GM21390 (cell line): Measurements from ENCODE around the gene YPEL5.
"Not testable (repeated sequence)": the region's sequence is repeated elsewhere in the genome, so short reads cannot be mapped to it uniquely, and the experiment has no call there.

Experiments used
- ATAC-seq: cut with Tn5 transposase; IDR thresholded peaks from one replicate; pipeline ENCODE4 v1.9.1; 2021; ENCODE audit not compliant: unreplicated experiment

Gene YPEL5

DNA sequence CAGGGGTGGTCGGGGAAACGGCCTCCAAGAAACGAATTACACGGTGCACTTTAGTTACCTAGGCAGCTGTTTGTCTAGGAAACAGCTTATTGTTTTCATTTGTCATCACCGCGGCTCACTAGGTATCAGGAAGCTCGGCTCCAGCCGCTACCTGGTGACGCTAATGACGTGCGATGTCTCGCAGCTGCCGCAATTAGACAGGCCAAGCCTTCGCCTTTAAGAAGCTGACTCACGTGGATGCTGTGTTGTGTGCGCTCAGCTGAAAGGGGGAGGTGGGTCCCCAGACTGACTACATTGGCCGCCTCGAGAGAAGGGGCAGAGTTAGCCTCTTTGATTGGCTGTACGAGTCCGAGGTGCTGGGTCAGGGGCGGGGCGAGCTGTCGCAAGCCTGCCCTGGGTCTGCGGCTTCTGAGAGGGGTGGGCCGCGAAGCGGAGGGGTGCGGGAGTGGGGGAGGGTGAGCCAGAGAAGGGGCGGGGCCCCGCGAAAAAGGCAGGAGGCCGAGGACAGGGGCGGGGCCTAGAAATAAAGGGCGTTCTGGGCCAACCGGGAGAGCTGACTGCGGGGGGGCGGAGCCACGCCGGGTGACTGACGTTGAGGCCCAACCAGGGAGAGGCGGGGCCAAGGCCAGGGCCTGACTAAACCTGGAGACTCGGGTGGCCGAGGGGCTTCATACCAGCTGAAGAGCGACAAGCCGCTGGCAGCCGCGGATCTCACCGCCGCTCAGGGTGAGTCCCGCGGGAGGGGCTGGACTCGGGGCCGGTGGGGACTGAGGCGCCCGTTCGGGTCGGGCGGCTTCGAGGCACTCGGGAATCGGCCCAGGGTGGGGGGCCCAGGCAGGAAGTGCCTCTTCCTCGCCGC, at the start of gene YPEL5:
Gene YPEL5 (plus strand): TSS at position 671 of the 859 bp plus-strand sequence. CDS start 9,645 bp downstream, outside the sequence.
- peak; percentile 91 for ATAC-seq

DNA sequence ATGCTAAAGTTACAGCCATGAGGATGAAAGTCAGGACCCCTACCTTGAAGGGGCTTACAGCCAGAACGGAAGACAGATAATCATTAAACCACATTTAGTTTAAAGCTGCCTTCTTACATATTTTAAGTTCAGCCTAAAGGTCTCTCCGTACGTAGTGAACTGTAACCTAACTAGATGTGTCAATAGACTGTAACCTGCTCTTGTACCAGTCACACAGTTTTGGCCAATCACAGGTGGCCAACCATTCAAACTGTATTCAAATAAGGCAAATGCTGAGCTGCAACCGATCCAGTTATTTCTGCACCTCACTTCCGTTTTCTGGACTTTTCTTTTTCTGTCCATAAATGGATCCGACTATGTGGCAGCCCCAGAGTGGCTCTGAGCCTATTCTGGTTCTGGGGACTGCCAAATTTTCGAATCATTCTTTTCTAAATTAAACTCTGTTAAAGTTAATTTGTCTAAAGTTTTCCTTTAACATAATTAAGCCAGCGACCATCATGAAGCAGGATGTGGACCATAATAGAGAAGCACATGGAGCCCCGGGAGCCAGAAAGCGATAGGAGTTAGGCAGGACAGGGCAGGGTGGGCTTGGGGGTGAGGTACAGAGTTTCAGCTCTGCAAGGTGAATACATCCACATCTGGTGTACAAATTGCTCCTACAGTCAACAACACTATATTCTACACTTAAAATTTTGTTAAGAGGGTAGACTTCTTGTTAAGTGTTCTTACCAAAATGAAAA, 48.4 kb upstream of the YPEL5 start:
- no peak for ATAC-seq

DNA sequence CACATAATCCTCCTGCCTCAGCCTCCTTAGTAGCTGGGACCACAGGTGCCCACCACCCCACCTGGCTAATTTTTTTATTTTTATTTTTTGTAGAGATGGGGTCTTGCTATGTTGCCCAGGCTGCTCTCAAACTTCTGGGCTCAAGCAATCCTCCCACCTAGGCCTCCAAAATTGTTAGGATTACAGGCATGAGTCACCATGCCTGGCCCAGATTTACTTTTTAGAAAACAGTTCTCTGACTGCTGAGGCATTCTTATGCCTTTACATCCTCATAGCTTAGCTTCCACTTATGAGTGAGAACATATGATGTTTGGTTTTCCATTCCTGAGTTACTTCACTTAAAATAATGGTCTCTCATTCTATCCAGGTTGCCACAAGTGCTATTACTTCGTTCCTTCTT, 47.4 kb upstream of the YPEL5 start:
- ATAC-seq = not testable (repeated sequence)

DNA sequence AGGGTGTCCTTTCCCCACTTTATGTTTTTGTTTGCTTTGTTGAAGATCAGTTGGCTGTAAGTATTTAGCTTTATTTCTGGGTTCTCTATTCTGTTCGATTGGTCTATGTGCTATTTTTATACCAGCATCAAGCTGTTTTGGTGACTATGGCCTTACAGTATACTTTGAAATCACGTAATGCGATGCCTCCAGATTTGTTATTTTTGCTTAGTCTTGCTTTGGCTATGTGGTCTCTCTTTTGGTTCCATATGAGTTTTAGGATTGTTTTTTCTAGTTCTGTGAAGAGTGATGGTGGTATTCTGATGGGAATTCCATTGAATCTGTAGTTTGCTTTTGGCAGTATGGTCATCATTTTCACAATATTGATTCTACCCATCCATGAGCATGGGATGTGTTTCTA, 46.1 kb upstream of the YPEL5 start:
- not testable (repeated sequence) for ATAC-seq

DNA sequence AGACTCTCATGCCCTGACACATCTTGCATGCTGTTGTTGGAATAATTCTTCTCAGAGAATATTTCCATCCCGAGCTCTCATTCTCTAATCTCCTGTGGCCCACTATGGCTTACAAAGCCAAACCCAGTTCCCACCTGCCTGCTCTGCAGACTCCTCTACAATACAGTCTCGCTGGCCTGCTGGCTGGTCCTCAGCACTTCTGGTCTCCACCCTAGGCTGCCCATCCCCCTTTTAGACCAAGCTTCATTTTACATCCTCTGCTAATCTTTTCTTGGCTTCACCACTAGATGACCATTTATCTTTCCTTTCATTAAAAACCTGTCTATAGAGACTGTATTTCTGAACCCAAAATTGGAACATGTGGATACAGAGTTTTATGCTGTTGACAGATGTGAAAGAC, 42.5 kb upstream of the YPEL5 start:
- ATAC-seq = no peak

DNA sequence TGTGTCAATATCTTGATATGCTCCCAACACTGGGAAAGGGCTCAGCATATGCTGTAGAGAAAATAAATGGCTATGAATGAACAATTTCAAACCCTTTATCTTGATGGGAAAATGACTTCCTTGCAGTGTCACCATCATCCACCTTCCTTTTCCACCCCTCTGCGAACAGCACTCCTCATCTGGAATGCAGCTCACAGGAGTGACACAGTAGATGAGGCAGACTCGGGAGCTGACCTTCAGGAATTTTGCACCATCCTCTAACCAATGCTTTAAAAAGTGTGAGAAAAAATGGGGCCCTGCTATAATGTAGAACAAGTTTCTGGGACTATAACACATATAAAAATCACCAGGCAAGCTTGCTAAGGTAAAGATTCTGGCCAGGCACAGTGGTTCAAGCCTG, 41.3 kb upstream of the YPEL5 start:
- ATAC-seq = no peak

DNA sequence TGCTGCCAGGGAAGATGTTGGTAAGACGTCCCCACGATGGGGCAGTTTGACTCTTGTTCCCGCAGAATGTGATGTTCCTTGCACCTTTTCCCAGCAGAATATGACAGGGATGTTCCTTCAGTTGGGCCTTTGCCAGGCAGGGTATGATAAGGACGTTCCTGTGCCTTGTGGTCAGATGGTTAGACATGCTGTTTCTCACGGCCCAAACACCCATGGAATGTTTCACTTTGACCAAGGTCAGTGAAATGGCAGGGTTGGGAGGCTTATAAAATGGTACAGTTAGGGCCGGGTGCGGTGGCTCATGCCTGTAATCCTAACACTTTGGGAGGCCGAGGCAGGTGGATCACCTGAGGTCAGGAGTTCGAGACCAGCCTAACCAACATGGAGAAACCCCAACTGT, 40.3 kb upstream of the YPEL5 start:
- ATAC-seq = no peak

DNA sequence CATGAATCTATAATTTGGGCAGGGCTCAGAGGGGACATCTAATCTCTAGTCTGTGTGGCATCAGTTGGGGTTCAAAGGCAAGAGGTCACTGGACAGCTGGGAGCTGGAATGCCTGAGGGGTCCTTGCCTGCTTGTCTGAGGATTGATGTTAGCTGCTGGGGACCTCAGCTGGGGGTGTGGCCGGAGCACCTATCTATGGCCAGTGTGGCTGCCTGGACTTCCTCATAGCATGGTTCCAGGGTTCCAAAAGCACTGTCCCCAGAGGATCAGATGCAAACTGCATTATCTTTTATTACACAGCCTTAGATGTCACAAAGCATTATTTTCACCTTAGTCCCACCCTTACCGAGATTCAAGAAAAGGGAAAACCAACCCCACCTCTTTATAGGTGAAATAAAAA, 38.6 kb upstream of the YPEL5 start:
- no peak for ATAC-seq

DNA sequence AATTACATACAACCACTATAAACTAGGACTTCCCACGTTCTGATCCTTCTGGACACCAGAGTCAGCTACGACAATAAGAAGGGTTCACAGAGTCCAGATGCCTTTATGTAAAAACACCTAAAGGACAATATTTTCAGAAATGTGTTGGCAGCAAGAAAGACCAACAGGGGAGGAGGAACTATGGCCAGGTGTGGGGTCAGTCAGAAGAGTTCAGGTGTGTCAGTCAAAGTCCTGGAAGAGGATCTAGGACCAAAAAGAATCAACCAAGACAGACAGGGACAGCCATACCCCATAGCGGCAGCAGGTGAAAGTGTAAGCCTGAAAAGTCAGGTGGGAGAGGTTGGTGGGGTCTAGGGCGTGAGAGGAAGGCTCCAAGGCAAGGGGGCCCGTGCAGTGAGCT, 38.0 kb upstream of the YPEL5 start:
- no peak for ATAC-seq

DNA sequence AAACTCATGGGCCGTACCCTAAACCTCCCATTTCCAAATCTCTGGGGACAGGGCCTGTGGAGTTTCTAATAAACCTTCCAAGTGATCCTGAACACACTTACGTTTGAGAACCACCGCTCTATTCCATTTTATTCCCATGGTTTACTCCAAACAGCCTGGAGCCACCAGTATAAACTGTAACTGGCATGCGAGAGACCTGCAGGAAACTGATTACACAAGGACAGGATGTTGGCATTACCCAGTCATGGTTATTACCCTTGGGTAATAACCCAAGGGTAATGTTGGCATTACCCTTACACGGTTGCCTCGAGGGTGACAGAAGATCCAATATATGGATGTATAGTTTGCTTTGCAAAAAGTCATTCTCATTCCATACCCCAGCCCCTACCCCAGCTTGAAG, 37.0 kb upstream of the YPEL5 start:
- ATAC-seq = no peak

DNA sequence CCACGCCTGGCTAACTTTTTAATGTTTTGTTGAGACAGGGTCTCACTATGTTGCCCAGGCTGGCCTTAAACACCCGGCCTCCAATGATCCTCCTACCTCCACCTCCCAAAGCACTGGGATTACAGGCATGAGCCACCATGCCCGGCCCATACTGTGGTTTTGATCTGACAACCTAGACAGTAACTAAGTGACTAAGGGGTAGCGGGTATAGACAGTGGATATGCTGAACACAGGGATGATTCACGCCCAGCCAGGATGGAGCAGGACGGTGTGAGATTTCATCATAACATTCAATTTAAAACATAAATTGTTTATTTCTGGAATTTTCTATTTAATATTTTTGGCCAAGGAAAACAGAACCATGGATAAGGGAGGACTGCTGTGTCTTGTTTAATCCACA, 36.0 kb upstream of the YPEL5 start:
- no peak for ATAC-seq

DNA sequence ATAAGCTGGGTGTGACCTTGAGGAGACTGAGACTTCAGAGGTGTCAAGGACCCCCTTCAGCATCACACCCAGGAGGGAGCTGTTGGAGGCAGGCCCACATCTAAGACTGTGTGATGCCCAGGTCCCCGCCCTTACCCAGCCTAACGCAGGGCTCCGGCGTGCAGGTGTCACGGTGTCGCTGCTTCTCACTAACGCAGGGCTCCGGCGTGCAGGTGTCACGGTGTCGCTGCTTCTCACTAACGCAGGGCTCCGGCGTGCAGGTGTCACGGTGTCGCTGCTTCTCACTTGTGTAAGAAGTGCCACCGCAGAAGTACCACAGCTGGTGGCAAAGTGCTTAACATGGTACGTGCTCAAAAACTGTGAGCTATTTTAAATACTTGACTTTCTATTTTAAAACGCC, 35.6 kb upstream of the YPEL5 start:
- ATAC-seq = not testable (repeated sequence)

DNA sequence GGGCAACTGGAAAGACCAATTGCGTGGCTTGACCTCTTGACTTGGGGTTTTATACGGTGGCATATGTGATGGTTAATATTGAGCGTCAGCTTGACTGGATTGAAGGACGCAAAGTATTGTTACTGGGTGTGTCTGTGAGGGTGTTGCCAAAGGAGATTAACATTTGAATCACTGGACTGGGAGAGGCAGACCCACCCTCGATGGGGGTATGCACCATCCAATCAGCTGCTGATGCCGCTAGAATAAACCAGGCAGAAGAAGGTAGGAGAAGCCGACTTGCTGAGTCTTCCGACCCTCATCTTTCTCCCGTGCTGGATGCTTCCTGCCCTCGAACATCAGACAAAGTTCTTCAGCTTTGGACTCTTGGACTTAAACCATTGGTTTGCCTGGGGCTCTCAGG, 34.2 kb upstream of the YPEL5 start:
- no peak for ATAC-seq

DNA sequence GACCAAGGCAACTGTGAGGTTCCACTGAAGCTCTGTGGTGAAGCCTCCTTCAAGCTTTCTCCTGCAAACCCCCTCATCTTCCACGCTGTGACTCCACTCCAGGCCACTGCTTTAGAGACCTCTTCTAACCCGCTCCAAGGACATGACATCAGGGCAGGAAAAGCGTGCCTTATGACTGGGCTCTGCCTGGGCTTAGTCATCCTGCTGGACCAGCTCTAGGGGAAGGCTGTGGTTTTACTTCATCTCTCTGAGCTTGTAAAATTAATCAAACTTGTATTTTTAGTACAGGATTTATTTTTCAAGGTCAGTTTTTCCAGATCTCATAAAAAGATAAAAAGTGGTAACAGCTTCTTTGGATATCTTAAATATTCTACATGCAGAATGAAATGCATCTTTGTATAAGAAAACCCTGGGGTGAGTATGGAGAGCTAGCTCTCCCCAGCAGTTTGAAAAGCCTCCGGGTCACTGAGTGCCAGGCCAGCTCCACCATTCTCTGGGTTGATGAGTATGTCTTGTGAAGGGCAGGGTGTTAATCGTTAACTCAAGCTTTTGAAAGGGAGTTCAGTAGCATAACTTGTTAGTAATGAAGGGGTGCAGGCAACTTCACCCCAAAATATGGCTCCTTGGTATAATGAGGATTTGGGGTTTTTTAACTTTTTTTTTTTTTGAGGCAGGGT, 33.1 kb upstream of the YPEL5 start:
- ATAC-seq = no peak

DNA sequence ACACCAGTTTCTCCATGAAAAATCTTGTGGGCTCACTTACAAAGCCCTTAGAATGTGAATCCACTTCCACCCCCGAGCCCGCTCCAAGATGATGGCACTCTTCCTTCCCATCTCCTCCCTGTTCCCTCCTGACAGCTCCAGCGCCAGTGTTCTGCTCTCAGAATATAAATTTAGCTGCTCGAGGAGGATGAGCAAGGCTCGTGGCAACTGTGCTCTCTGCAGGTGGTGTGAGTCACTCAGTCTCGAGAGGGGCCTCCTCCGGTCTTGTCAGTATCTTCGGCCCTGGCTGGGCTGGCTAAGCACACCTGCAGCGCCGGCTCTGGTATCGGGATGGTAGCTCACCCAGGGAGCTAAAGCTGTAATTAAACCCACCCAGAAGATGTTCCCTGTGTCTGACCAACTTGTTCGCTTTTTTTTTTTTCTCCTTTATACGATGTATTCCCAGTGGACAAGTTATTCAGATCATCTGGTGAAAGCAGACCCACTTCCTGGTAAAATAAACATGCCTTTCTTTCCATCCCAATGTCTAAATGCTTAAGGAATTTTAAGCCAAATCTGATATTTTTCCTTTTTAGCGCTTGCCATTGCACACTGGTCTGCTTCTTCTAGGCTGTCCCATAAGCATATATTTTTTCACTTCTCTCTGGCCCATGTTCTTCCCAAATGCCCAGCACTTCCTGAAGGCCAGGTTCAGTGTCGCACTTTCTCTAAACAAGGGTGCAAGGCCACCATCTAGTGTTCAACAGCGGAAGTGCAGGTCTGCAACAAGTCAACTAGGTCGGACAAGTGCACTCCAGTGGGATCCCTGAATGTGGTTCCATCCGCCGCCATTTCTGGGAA, 31.4 kb upstream of the YPEL5 start:
- ATAC-seq = peak; percentile 51

DNA sequence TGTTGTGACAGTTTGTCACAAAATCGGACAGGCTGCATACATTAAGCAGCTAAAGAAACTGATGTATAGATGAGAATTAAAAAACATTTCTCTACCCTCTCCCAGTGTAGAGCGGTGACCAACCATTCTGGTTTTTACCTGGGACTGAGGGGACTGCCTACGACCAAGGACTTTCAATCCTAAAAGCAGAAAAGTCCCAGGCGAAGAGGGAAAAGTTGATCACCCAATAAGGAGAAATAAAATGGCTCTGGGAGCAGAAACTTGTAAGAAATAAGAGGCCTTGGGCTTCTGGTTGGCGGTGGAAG, 30.9 kb upstream of the YPEL5 start:
- ATAC-seq = peak; percentile 10

DNA sequence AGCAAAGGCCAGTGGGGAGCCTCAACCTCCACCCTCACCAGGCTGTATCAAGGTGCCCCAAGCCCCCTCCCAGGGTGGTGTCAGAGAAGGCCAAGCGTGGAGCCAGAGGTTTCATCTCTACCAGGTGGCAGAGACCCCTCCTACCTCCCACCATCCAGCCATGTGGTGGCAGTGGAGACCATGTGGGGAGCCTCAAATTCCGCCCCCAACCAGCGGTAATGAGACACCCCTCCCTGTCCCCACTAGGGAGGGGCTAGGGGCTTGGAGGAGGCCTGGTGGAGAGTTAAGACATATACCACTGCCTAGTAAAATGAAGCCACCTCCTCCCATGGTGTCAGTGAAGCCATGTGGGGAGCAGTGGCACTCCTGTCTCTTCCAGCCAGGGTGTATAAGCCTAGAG, 24.4 kb upstream of the YPEL5 start:
- no peak for ATAC-seq

DNA sequence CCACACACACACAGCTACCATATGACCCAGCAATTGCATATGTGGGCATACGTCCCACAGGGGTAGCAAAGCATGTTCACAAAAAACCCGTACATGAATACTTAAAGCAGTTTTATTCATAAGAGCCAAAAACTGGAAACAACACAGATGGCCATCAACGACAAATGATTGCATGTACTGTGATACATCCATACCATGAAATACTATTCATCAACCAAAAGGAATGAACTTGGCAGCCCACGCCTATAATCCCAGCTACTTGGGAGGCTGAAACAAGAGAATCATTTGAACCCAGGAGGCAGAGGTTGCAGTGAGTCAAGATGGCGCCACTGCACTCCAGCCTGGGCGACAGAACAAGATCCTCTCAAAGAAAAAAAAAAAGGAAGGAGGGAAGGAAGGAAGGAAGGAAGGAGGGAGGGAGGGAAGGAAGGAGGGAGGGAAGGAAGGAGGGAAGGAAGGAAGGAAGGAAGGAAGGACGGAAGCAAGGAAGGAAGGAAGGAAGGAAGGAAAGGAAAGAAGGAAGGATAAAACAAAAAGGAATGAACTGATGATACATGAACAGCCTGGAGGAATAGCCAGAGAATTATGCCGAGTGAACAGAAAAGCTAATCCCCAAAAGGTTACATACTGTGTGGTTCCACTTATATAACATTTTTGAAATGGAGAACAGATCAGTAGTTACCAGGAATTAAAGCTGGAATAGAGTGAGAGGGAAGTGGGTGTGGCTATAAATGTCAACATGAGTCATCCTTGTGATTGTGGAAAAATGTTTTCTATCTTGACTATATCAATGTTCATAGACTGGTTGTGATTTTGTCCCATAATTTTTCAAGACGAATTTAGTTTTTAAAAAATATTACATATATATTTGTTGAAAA, 19.6 kb upstream of the YPEL5 start:
- no peak for ATAC-seq

DNA sequence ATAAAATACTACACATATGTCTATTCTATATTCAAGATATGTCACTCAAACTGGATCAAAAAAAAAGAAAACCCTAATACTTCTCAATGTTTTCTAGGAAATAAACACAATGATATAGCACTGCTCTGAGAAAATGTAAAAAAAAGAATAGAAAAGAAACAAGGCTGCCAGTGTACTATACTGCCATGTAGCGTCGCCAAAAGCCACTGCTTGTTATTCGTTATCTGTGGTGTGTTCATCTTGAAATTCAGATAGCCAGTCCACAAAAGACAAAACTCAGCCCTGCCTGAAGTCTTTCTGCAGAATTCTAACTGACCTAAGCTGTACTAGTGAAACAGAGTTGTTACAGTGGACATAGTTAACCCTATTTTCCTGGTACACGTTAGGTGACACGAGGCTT, 12.2 kb upstream of the YPEL5 start:
- ATAC-seq = no peak

DNA sequence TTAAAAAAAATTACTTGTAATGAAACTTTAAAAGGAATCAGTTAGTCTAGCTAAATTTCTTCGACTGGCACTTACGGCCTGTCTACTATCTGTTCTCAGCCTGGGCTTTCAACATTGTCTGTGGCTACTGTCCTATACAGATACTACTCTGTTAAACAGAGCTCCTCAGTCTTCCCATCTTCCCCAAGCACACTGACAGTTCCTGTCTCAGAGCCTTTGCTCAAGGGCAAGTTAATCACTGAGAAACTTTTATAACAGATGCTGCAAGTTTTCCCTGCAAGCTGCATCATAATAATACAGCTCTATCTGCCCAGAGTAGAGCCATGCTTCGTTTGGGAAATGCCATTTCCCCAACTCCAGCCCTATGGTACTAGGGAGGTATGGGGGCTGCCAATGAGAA, 11.3 kb upstream of the YPEL5 start:
- no peak for ATAC-seq
